Measurements from ENCODE around the gene HACD2. TPM values are rescaled to one million over a fixed set of nuclear protein-coding genes. Genes with fewer than 3 reads are reported as not detected.

HACD2 gene
- total and polyA plus RNA-seq, 10 of the 15 experiments (the other 5 are each of a cell fraction or from before 2014, with no cell fraction given), result 9.1 to 30.0 (median 18.8) TPM

DNA sequence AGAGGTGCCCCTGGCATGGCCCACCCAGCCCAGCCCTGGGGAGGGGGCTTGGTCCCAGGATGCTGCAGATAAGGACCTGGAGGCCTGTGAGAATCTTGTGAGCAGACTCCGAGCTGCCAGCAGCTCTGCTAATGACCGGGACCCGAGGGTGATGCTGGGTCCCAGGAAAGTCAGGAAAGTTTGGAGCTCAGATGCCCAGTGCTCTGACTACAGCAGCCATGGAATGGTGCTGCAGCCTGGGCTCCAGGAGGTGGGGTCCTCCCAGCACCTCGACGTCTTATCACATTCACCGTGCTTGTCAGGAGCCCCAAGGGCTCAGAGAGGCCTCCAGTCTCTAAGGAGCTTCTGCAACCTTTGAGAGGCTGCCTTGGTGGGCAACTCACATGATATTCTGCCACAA is 101.7 kb downstream of the HACD2 start:
- no peak overlapping the region for H3K4me3 ChIP-seq
- H3K9ac ChIP-seq (ENCODE audit: control insufficient read depth, insufficient read depth, low read length), result no peak overlapping the region
- H3K4me1 ChIP-seq (ENCODE audit: control insufficient read depth, insufficient read depth, low read length), result no peaks in the 10 kb centered on the region
- SMC1A ChIA-PET (ENCODE audit: uncharacterized antibody, unreplicated experiment), result no interaction called here
- BruUV-seq (replicated peaks), result no TSS peak
- no peak overlapping the region for H3K4me2 ChIP-seq (ENCODE audit: control insufficient read depth, insufficient read depth)
- no peak for TF ChIP-seq SREBF1 (IDR thresholded peaks at IDR 0.05; ENCODE audit: low read length)
- no peak for TF ChIP-seq JUND (IDR thresholded peaks at IDR 0.05; ENCODE audit: low read depth, low read length)
- TF ChIP-seq WRNIP1 (IDR thresholded peaks at IDR 0.05; ENCODE audit: borderline replicate concordance, low read depth, low read length), result no peak
- TF ChIP-seq BACH1 (IDR thresholded peaks at IDR 0.05; ENCODE audit: borderline replicate concordance), result no peak
- TF ChIP-seq, protein P1, sequence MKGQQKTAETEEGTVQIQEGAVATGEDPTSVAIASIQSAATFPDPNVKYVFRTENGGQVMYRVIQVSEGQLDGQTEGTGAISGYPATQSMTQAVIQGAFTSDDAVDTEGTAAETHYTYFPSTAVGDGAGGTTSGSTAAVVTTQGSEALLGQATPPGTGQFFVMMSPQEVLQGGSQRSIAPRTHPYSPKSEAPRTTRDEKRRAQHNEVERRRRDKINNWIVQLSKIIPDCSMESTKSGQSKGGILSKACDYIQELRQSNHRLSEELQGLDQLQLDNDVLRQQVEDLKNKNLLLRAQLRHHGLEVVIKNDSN (IDR thresholded peaks at IDR 0.05; ENCODE audit: borderline replicate concordance, extremely low read length, insufficient read depth, low read depth, low read length), result no peak
- no peak for TF ChIP-seq SMAD5 (IDR thresholded peaks at IDR 0.05; ENCODE audit: low read depth)
- no peak for TF ChIP-seq PAX5 (IDR thresholded peaks at IDR 0.05; ENCODE audit: borderline replicate concordance, low read depth, low read length)
- TF ChIP-seq PML (IDR thresholded peaks at IDR 0.05; ENCODE audit: low read length), result no peak
- TF ChIP-seq ESRRA (IDR thresholded peaks at IDR 0.05; ENCODE audit: low read length), result no peak
- no peak for TF ChIP-seq SIX5 (IDR thresholded peaks at IDR 0.05; ENCODE audit: low read depth, low read length, severe bottlenecking)
- no peak for TF ChIP-seq TCF7 (IDR thresholded peaks at IDR 0.05; ENCODE audit: borderline replicate concordance)
- TF ChIP-seq PAX8 (IDR thresholded peaks at IDR 0.05), result no peak
- TF ChIP-seq, protein P2, sequence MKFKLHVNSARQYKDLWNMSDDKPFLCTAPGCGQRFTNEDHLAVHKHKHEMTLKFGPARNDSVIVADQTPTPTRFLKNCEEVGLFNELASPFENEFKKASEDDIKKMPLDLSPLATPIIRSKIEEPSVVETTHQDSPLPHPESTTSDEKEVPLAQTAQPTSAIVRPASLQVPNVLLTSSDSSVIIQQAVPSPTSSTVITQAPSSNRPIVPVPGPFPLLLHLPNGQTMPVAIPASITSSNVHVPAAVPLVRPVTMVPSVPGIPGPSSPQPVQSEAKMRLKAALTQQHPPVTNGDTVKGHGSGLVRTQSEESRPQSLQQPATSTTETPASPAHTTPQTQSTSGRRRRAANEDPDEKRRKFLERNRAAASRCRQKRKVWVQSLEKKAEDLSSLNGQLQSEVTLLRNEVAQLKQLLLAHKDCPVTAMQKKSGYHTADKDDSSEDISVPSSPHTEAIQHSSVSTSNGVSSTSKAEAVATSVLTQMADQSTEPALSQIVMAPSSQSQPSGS (IDR thresholded peaks at IDR 0.05; ENCODE audit: low read length), result no peak
- no peak for TF ChIP-seq CBX5 (IDR thresholded peaks at IDR 0.05; ENCODE audit: low read depth)
- TF ChIP-seq HDAC2 (IDR thresholded peaks at IDR 0.05), result no peak
- TF ChIP-seq NR2C2 (IDR thresholded peaks at IDR 0.05; ENCODE audit: borderline replicate concordance, control insufficient read depth, insufficient read length, low read depth), result no peak
- DNase-seq (ENCODE audit: low read depth, low spot score), result no peak
- FAIRE-seq, result no peak
- H4K20me1 ChIP-seq (ENCODE audit: control insufficient read depth, insufficient read depth), result no peaks in the 10 kb centered on the region
- CTCF ChIA-PET, result no interaction called here
- WGBS (ENCODE audit: insufficient coverage, insufficient replicate concordance, low lambda C conversion rate, missing lambda C conversion rate), result 59% methylated on average over 6 of the region's 6 CpGs
- H3K27ac ChIP-seq (ENCODE audit: control insufficient read depth, insufficient read depth), result no peak overlapping the region
- intact Hi-C loops (cut with micrococcal nuclease; ENCODE audit: unreplicated experiment), result no loop called here
- RAD21 ChIA-PET (ENCODE audit: unreplicated experiment), result interaction anchor here (0.9 kb wide), 1 partner anchor 1936 kb away, joined by 3 read pairs; no protein-coding TSS in a partner anchor
- H3K36me3 ChIP-seq (ENCODE audit: control insufficient read depth in 2 of 2, insufficient read depth in 2 of 2, low read length in 1 of 2), result no peaks in the 10 kb centered on the region
- POLR2A ChIA-PET, result no interaction called here
- ATAC-seq, result no peak
- no peak overlapping the region for H2AFZ ChIP-seq (ENCODE audit: control insufficient read depth, low read depth, low read length)
- no peaks in the 10 kb centered on the region for H3K27me3 ChIP-seq (replicated peaks in 1 of 2; ENCODE audit: control insufficient read depth in 2 of 2, insufficient read depth in 2 of 2, low read length in 1 of 2)
- no peaks in the 10 kb centered on the region for H3K9me3 ChIP-seq (replicated peaks; ENCODE audit: control insufficient read depth, insufficient read depth, low read length)
- no peaks in the 10 kb centered on the region for H3K79me2 ChIP-seq (ENCODE audit: control insufficient read depth, insufficient read depth, low read length)
- in situ Hi-C loops (cut with MboI), result no loop called here
